Keratinocyte (primary cell): Measurements from ENCODE around the gene BRD2. TPM values are rescaled to one million over a fixed set of nuclear protein-coding genes. Genes with fewer than 3 reads are reported as not detected.

Source experiments
- DNase-seq: peaks from one replicate; pipeline ENCODE4 v3.0.0-alpha.2; 2011; ENCODE audit warnings: low read depth, missing footprints, low spot score
- FAIRE-seq: peaks from 2 replicates; lab custom pipeline; 2011; peaks lifted over from hg19 to GRCh38; lab: Jason Lieb, UNC
- H2AFZ ChIP-seq: 2 replicates; pipeline ENCODE4 v1.6.0; 2012; ENCODE audit warnings: low read length, control low read depth, inconsistent platforms; ENCODE audit not compliant: control insufficient read depth
- H3K27ac ChIP-seq: 2 replicates; pipeline ENCODE4 v1.5.1; 2011; ENCODE audit warnings: low read length; ENCODE audit not compliant: control insufficient read depth, insufficient read depth
- H3K27me3 ChIP-seq: 3 replicates; pipeline ENCODE4 v1.6.0; 2011; ENCODE audit warnings: low read length; ENCODE audit not compliant: control insufficient read depth, insufficient read depth; ENCODE audit errors: extremely low read depth
- H3K36me3 ChIP-seq, 2 experiments: 2 replicates in 1 of 2; 3 replicates in 1 of 2; pipeline ENCODE4 v1.5.1; 2011; ENCODE audit warnings: low read length in 2 of 2, mild to moderate bottlenecking in 1 of 2; ENCODE audit not compliant: control insufficient read depth in 2 of 2, insufficient read depth in 2 of 2; ENCODE audit errors: extremely low read depth in 1 of 2
- H3K4me1 ChIP-seq: 3 replicates; pipeline ENCODE4 v1.5.1; 2011; ENCODE audit warnings: low read length; ENCODE audit not compliant: control insufficient read depth, insufficient read depth; ENCODE audit errors: extremely low read depth
- H3K4me2 ChIP-seq: 3 replicates; pipeline ENCODE4 v1.6.0; 2011; ENCODE audit warnings: low read depth, low read length; ENCODE audit not compliant: control insufficient read depth, insufficient read depth; ENCODE audit errors: extremely low read depth
- H3K4me3 ChIP-seq, 3 experiments: fragments of 200-600 bp in 1 of 3; sonication (generic) in 1 of 3; 2 replicates in 2 of 3; 3 replicates in 1 of 3; pipeline ENCODE4 v1.5.1; 2011 to 2016; ENCODE audit warnings: low read length in 3 of 3, mild to moderate bottlenecking in 3 of 3, control low read depth in 2 of 3, inconsistent platforms in 1 of 3, low read depth in 1 of 3, mixed read lengths in 1 of 3, mixed run types in 1 of 3, moderate library complexity in 1 of 3; ENCODE audit not compliant: control insufficient read depth in 2 of 3, insufficient read depth in 2 of 3; ENCODE audit errors: extremely low read depth in 1 of 3
- H3K79me2 ChIP-seq: 2 replicates; pipeline ENCODE4 v1.6.0; 2012; ENCODE audit warnings: low read length; ENCODE audit not compliant: control insufficient read depth, insufficient read depth
- H3K9ac ChIP-seq: 3 replicates; pipeline ENCODE4 v1.6.0; 2011; ENCODE audit warnings: low read length; ENCODE audit not compliant: control insufficient read depth, insufficient read depth; ENCODE audit errors: extremely low read depth
- H3K9me1 ChIP-seq: 3 replicates; pipeline ENCODE4 v1.6.0; 2011; ENCODE audit warnings: low read length; ENCODE audit not compliant: control insufficient read depth, insufficient read depth; ENCODE audit errors: extremely low read depth
- H3K9me3 ChIP-seq: 2 replicates; pipeline ENCODE4 v1.5.1; 2012; ENCODE audit warnings: low read depth, low read length; ENCODE audit not compliant: control insufficient read depth
- H4K20me1 ChIP-seq: 3 replicates; pipeline ENCODE4 v1.6.0; 2011; ENCODE audit warnings: low read length; ENCODE audit not compliant: control insufficient read depth, insufficient read depth; ENCODE audit errors: extremely low read depth
- EZH2 ChIP-seq: IDR thresholded peaks from one replicate; pipeline ENCODE4 v1.6.1; 2012; ENCODE audit warnings: inconsistent platforms, mild to moderate bottlenecking, low read length, moderate library complexity
- dilution Hi-C: fragments of 300-500 bp; cut with MboI; formaldehyde crosslinking; loops from one replicate; pipeline ENCODE4 v1.7.0; 2020; ENCODE audit warnings: low sequenced_read_pairs; ENCODE audit not compliant: extremely low pct_ligation_motif_present
- polyA plus RNA-seq, 5 experiments: library from polyadenylated mRNA; depleted of rRNA in 3 of 5; stranded (reverse) in 3 of 5; stranded (forward) in 1 of 5; unstranded in 1 of 5; fragments of >200 nt; gene quantifications; 1 replicate in 1 of 5; 2 replicates in 3 of 5; 3 replicates in 1 of 5; pipeline versions ENCODE4 v1.2.1 to v1.2.3, GENCODE V29; 2011 to 2012; ENCODE audit warnings: missing spikeins in 2 of 5, low read depth in 1 of 5, low replicate concordance in 1 of 5
- TF ChIP-seq, protein P1 (sequence below), 3 experiments: IDR thresholded peaks in 1 of 3; conservative IDR thresholded peaks in 1 of 3; optimal IDR thresholded peaks in 1 of 3; 2 replicates in 2 of 3; 3 replicates in 1 of 3; pipeline versions ENCODE3 to v1.5.1; 2011; ENCODE audit warnings: low read length in 3 of 3, mild to moderate bottlenecking in 3 of 3, moderate library complexity in 2 of 3, control low read depth in 1 of 3, inconsistent platforms in 1 of 3; ENCODE audit not compliant: insufficient read depth in 2 of 3; ENCODE audit errors: extremely low read depth in 1 of 3

The BRD2 gene
- polyA plus RNA-seq, 1 donor (not counting 4 experiments of a cell fraction or from before 2014, with no cell fraction given): 121 TPM

DNA sequence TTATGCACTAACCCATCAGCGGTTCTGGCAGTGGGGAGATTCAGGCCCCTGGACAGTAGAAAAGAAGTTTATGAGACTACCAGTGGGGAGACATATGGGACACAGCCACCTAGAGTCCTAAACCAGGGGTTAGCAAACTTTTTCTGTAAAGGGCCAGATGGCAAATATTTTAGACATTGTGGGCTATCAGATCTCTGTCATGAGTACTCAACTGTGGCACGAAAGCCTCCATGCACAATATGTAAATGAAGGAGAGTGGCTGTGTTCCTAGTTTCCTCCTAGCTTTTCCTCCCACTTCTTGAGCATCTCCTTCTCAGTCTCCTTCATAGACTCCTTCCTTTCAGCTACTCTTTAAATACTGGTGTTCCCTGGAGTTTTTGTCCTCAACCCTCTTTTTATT lies 12.2 kb upstream of the BRD2 start:
- dilution Hi-C loops: no loop called here
- FAIRE-seq: no peak

DNA sequence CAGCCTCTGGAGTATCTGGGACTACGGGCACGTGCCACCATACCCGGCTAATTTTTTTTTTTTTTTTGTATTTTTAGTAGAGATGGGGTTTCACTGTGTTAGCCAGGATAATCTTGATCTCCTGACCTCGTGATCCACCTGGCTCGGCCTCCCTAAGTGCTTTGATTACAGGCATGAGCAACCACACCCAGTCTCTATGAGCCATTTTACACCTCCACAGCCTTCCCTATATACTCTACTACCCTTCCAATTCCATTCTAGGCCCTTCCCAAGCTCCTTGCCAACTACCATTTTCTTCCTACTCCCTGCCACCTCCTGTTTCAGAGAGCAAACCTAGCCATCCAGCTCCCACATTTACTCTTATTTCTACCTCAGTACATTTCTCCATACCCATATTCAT lies 7.8 kb upstream of the BRD2 start:
- Histone ChIP-seq H3K4me3 (no peak overlapping the region), H2AFZ (no peak overlapping the region), H3K4me2 (no peak overlapping the region), H3K27ac (no peak overlapping the region), H3K4me1 (no peaks in the 10 kb centered on the region), H3K27me3 (no peaks in the 10 kb centered on the region), H3K9me1 (no peaks in the 10 kb centered on the region), H3K79me2 (no peaks in the 10 kb centered on the region), H3K9ac (no peak overlapping the region), H3K9me3 (no peaks in the 10 kb centered on the region), H3K36me3 (no peaks in the 10 kb centered on the region), H4K20me1 (no peaks in the 10 kb centered on the region)
- TF ChIP-seq EZH2: no peak
- TF ChIP-seq, protein P1, sequence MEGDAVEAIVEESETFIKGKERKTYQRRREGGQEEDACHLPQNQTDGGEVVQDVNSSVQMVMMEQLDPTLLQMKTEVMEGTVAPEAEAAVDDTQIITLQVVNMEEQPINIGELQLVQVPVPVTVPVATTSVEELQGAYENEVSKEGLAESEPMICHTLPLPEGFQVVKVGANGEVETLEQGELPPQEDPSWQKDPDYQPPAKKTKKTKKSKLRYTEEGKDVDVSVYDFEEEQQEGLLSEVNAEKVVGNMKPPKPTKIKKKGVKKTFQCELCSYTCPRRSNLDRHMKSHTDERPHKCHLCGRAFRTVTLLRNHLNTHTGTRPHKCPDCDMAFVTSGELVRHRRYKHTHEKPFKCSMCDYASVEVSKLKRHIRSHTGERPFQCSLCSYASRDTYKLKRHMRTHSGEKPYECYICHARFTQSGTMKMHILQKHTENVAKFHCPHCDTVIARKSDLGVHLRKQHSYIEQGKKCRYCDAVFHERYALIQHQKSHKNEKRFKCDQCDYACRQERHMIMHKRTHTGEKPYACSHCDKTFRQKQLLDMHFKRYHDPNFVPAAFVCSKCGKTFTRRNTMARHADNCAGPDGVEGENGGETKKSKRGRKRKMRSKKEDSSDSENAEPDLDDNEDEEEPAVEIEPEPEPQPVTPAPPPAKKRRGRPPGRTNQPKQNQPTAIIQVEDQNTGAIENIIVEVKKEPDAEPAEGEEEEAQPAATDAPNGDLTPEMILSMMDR (optimal IDR thresholded peaks at IDR 0.05 in 1 of 3, IDR thresholded peaks at IDR 0.05 in 1 of 3, conservative IDR thresholded peaks at IDR 0.05 in 1 of 3; ENCODE audit: extremely low read depth in 1 of 3, insufficient read depth in 2 of 3, low read length in 3 of 3): no peak
- no peak for FAIRE-seq
- dilution Hi-C loops: no loop called here
- DNase-seq: no peak

More for the DNA sequence above, 12.2 kb upstream of the BRD2 start:
- Histone ChIP-seq H3K27me3 (no peaks in the 10 kb centered on the region), H3K27ac (no peak overlapping the region), H4K20me1 (no peaks in the 10 kb centered on the region), H3K9ac (no peak overlapping the region), H3K9me3 (no peaks in the 10 kb centered on the region), H3K4me3 (no peak overlapping the region), H3K4me2 (no peak overlapping the region), H2AFZ (no peak overlapping the region), H3K36me3 (no peaks in the 10 kb centered on the region), H3K79me2 (no peaks in the 10 kb centered on the region), H3K9me1 (no peaks in the 10 kb centered on the region), H3K4me1 (peaks cover 4% of the 10 kb centered on the region)
- no peak for TF ChIP-seq EZH2
- TF ChIP-seq, protein P1 (optimal IDR thresholded peaks at IDR 0.05 in 1 of 3, IDR thresholded peaks at IDR 0.05 in 1 of 3, conservative IDR thresholded peaks at IDR 0.05 in 1 of 3; ENCODE audit: extremely low read depth in 1 of 3, insufficient read depth in 2 of 3, low read length in 3 of 3): no peak
- no peak for DNase-seq
